ENCODE results near the gene INTU.

INTU gene

DNA sequence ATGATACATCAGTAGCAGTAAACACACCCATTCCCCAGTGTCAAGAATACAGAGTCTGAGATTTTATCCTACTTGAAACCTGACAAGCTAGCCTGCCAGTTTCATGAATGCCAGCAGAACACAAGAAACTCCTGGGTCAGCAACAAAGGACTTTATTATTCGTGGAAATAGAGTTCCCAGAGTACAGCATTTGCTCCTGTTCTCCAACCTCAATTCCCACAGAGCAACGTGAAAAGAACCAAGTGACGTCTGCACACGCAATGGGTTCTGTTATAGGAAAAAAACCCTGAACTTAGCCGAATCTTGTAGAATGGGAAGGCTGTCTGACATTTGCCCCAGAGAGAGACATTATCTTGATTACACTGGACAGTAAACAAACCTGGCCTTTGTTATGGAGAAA lies 23.3 kb upstream of the INTU start:
- Histone ChIP-seq H3K14ac (ENCODE audit: low read length in 2 of 2) (no peak overlapping the region), H3K4me1 (ENCODE audit: control insufficient read depth, insufficient read depth, low read depth, low read length) (peaks cover 3% of the 10 kb centered on the region)
- 65% methylated on average over 5 of the region's 5 CpGs for WGBS

DNA sequence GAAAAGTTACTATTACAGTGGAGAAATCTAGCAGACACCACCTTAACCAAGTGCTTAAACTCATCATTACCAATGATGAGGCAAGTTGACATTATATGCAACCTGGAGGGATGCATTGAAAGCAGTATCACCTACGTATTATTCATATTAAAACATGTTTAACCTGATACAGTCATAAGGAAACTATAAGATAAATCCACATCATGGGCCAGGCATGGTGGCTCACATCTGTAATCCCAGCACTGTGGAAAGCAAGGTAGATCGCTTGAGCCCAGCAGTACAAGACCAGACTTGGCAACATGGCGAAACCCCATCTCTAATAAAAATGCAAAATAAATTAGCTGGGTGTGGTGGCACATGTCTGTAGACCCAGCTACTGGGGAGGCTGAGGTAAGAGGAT lies 22.3 kb upstream of the INTU start:
- Histone ChIP-seq H2AFZ (ENCODE audit: low read depth, low read length) (no peak overlapping the region), H3K27ac (ENCODE audit: low read length, poor library complexity, severe bottlenecking) (no peak overlapping the region), H3K9ac (ENCODE audit: low read length) (no peak overlapping the region), H3K27me3 (ENCODE audit: control insufficient read depth in 1 of 2, insufficient read depth in 1 of 2, low read length in 2 of 2) (peaks cover 10 to 14% of the 10 kb centered on the region in 2 experiments), H2AK5ac (ENCODE audit: low read length, severe bottlenecking) (no peak overlapping the region), H3K79me1 (replicated peaks; ENCODE audit: low read length, poor library complexity, severe bottlenecking) (no peaks in the 10 kb centered on the region), H3K18ac (ENCODE audit: low read depth in 1 of 2, low read length in 2 of 2) (no peak overlapping the region), H2BK120ac (ENCODE audit: low read depth, low read length) (no peak overlapping the region), H3K4me3 (ENCODE audit: insufficient read depth in 1 of 2, low read depth in 1 of 2, low read length in 2 of 2) (no peak overlapping the region), H3K4me1 (ENCODE audit: control insufficient read depth, insufficient read depth, low read depth, low read length) (no peaks in the 10 kb centered on the region), H3K14ac (ENCODE audit: low read length in 2 of 2) (no peak overlapping the region), H4K91ac (ENCODE audit: low read length) (no peak overlapping the region), H3K4me2 (ENCODE audit: low read length, poor library complexity, severe bottlenecking) (no peak overlapping the region), H4K8ac (ENCODE audit: low read length) (no peak overlapping the region), H2BK12ac (ENCODE audit: low read length in 2 of 2) (no peak overlapping the region), H3K23ac (ENCODE audit: low read length in 2 of 2) (no peak overlapping the region), H3K36me3 (ENCODE audit: control insufficient read depth in 1 of 2, insufficient read depth in 2 of 2, low read depth in 1 of 2, low read length in 2 of 2) (no peaks in the 10 kb centered on the region), H2BK5ac (ENCODE audit: low read depth, low read length, poor library complexity, severe bottlenecking) (no peak overlapping the region), H2BK15ac (ENCODE audit: low read depth, poor library complexity, severe bottlenecking) (no peak overlapping the region), H3K9me3 (ENCODE audit: control insufficient read depth, low read length) (no peaks in the 10 kb centered on the region), H3K4ac (ENCODE audit: low read depth in 1 of 2, low read length in 2 of 2) (no peak overlapping the region)
- WGBS = 100% methylated on average over 1 of the region's 3 CpGs
- DNase-seq = no peak

More for the DNA sequence above, 23.3 kb upstream of the INTU start:
- Histone ChIP-seq H3K9me3 (ENCODE audit: control insufficient read depth, low read length) (no peaks in the 10 kb centered on the region), H3K4ac (ENCODE audit: low read depth in 1 of 2, low read length in 2 of 2) (no peak overlapping the region), H3K79me1 (replicated peaks; ENCODE audit: low read length, poor library complexity, severe bottlenecking) (no peaks in the 10 kb centered on the region), H3K36me3 (ENCODE audit: control insufficient read depth in 1 of 2, insufficient read depth in 2 of 2, low read depth in 1 of 2, low read length in 2 of 2) (no peaks in the 10 kb centered on the region), H4K91ac (ENCODE audit: low read length) (no peak overlapping the region), H4K8ac (ENCODE audit: low read length) (no peak overlapping the region), H3K4me2 (ENCODE audit: low read length, poor library complexity, severe bottlenecking) (no peak overlapping the region), H3K27ac (ENCODE audit: low read length, poor library complexity, severe bottlenecking) (no peak overlapping the region), H3K4me3 (ENCODE audit: insufficient read depth in 1 of 2, low read depth in 1 of 2, low read length in 2 of 2) (no peak overlapping the region), H3K9ac (ENCODE audit: low read length) (no peak overlapping the region), H3K23ac (ENCODE audit: low read length in 2 of 2) (no peak overlapping the region), H2BK15ac (ENCODE audit: low read depth, poor library complexity, severe bottlenecking) (no peak overlapping the region), H2AFZ (ENCODE audit: low read depth, low read length) (no peak overlapping the region), H2BK120ac (ENCODE audit: low read depth, low read length) (no peak overlapping the region), H3K18ac (ENCODE audit: low read depth in 1 of 2, low read length in 2 of 2) (no peak overlapping the region), H3K27me3 (ENCODE audit: control insufficient read depth in 1 of 2, insufficient read depth in 1 of 2, low read length in 2 of 2) (peaks cover 0 to 10% of the 10 kb centered on the region in 2 experiments), H2AK5ac (ENCODE audit: low read length, severe bottlenecking) (no peak overlapping the region), H2BK5ac (ENCODE audit: low read depth, low read length, poor library complexity, severe bottlenecking) (peak overlapping the region; percentile 51), H2BK12ac (ENCODE audit: low read length in 2 of 2) (no peak overlapping the region)
- no peak for DNase-seq

DNA sequence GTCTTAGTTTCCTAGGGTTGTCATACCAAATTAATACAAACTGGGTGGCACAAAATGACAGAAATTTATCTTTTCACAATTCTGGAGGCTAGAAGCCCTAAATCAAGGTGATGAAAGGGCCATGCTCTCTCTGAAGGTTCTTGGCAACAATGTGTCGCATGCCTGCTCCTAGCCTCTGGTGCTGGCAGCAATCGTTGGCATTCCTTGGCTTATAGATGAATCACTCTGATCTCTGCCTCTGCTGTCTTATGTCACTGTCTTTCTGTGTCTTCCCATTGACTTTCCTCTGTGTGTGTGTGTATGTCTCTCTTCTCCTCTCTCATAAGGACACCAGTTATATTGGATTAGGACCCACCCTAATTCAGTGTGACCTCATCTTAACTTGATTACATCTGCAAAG lies 15.9 kb upstream of the INTU start:
- peaks cover 14 to 58% of the 10 kb centered on the region in 2 experiments for H3K27me3 ChIP-seq (ENCODE audit: control insufficient read depth in 1 of 2, insufficient read depth in 1 of 2, low read length in 2 of 2)
- no peak overlapping the region for H3K27ac ChIP-seq (ENCODE audit: low read length, poor library complexity, severe bottlenecking)
- H3K4ac ChIP-seq (ENCODE audit: low read depth in 1 of 2, low read length in 2 of 2) = no peak overlapping the region
- H3K36me3 ChIP-seq (ENCODE audit: control insufficient read depth in 1 of 2, insufficient read depth in 2 of 2, low read depth in 1 of 2, low read length in 2 of 2) = no peaks in the 10 kb centered on the region
- H4K8ac ChIP-seq (ENCODE audit: low read length) = no peak overlapping the region
- no peak overlapping the region for H3K4me3 ChIP-seq (ENCODE audit: insufficient read depth in 1 of 2, low read depth in 1 of 2, low read length in 2 of 2)
- H3K9me3 ChIP-seq (ENCODE audit: control insufficient read depth, low read length) = no peaks in the 10 kb centered on the region
- no peak overlapping the region for H3K18ac ChIP-seq (ENCODE audit: low read depth in 1 of 2, low read length in 2 of 2)
- H2BK15ac ChIP-seq (ENCODE audit: low read depth, poor library complexity, severe bottlenecking) = no peak overlapping the region
- WGBS = 83% methylated on average over 2 of the region's 2 CpGs
- no peak overlapping the region for H2AK5ac ChIP-seq (ENCODE audit: low read length, severe bottlenecking)
- no peak overlapping the region for H2BK5ac ChIP-seq (ENCODE audit: low read depth, low read length, poor library complexity, severe bottlenecking)
- DNase-seq = no peak
- no peak overlapping the region for H3K14ac ChIP-seq (ENCODE audit: low read length in 2 of 2)
- no peak overlapping the region for H2AFZ ChIP-seq (ENCODE audit: low read depth, low read length)
- no peaks in the 10 kb centered on the region for H3K4me1 ChIP-seq (ENCODE audit: control insufficient read depth, insufficient read depth, low read depth, low read length)
- H3K79me1 ChIP-seq (replicated peaks; ENCODE audit: low read length, poor library complexity, severe bottlenecking) = no peaks in the 10 kb centered on the region
- no peak overlapping the region for H4K91ac ChIP-seq (ENCODE audit: low read length)
- no peak overlapping the region for H2BK120ac ChIP-seq (ENCODE audit: low read depth, low read length)
- H3K23ac ChIP-seq (ENCODE audit: low read length in 2 of 2) = no peak overlapping the region
- H2BK12ac ChIP-seq (ENCODE audit: low read length in 2 of 2) = no peak overlapping the region
- H3K4me2 ChIP-seq (ENCODE audit: low read length, poor library complexity, severe bottlenecking) = no peak overlapping the region
- no peak overlapping the region for H3K9ac ChIP-seq (ENCODE audit: low read length)

DNA sequence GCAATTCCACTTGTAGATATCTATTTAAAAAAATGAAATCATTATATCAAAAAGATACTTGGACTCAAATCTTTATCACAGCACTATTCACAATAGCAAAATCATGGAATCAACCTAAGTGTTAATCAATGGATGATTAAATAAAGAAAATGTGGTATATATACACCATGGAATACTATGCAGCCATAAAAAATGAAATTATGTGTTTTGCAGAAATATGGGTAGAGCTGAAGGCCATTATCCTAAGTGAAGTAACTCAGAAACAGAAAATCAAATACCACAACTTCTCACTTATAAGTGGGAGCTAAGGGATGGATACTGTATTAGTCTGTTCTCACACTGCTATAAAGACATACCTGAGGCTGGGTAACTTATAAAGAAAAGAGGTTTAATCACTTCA lies 14.3 kb upstream of the INTU start:
- Histone ChIP-seq H3K4me2 (ENCODE audit: low read length, poor library complexity, severe bottlenecking) (no peak overlapping the region), H3K4me1 (ENCODE audit: control insufficient read depth, insufficient read depth, low read depth, low read length) (peaks cover 9% of the 10 kb centered on the region), H2BK15ac (ENCODE audit: low read depth, poor library complexity, severe bottlenecking) (no peak overlapping the region), H3K4ac (ENCODE audit: low read depth in 1 of 2, low read length in 2 of 2) (no peak overlapping the region), H2BK5ac (ENCODE audit: low read depth, low read length, poor library complexity, severe bottlenecking) (no peak overlapping the region), H3K4me3 (ENCODE audit: insufficient read depth in 1 of 2, low read depth in 1 of 2, low read length in 2 of 2) (no peak overlapping the region), H3K9me3 (ENCODE audit: control insufficient read depth, low read length) (no peaks in the 10 kb centered on the region), H4K91ac (ENCODE audit: low read length) (no peak overlapping the region), H3K79me1 (replicated peaks; ENCODE audit: low read length, poor library complexity, severe bottlenecking) (no peaks in the 10 kb centered on the region), H3K27ac (ENCODE audit: low read length, poor library complexity, severe bottlenecking) (no peak overlapping the region), H3K23ac (ENCODE audit: low read length in 2 of 2) (no peak overlapping the region), H3K9ac (ENCODE audit: low read length) (no peak overlapping the region), H2AK5ac (ENCODE audit: low read length, severe bottlenecking) (no peak overlapping the region), H3K36me3 (ENCODE audit: control insufficient read depth in 1 of 2, insufficient read depth in 2 of 2, low read depth in 1 of 2, low read length in 2 of 2) (no peaks in the 10 kb centered on the region), H4K8ac (ENCODE audit: low read length) (no peak overlapping the region), H2BK12ac (ENCODE audit: low read length in 2 of 2) (no peak overlapping the region), H3K27me3 (ENCODE audit: control insufficient read depth in 1 of 2, insufficient read depth in 1 of 2, low read length in 2 of 2) (peaks cover 19 to 67% of the 10 kb centered on the region in 2 experiments), H3K18ac (ENCODE audit: low read depth in 1 of 2, low read length in 2 of 2) (no peak overlapping the region), H3K14ac (ENCODE audit: low read length in 2 of 2) (no peak overlapping the region), H2BK120ac (ENCODE audit: low read depth, low read length) (no peak overlapping the region), H2AFZ (ENCODE audit: low read depth, low read length) (no peak overlapping the region)
- DNase-seq = no peak
